GM12878 (cell line): Measurements from ENCODE around the gene FBXO15. TPM values are rescaled to one million over a fixed set of nuclear protein-coding genes. Genes with fewer than 3 reads are reported as not detected.

Experiments
- CBFB ChIP-seq: IDR thresholded peaks from 2 replicates; pipeline ENCODE4 v1.6.1; 2016; ENCODE audit warnings: antibody characterized with exemption, low read depth
- CHD1 ChIP-seq: IDR thresholded peaks from 2 replicates; pipeline ENCODE4 v1.6.1; 2012; ENCODE audit warnings: low read depth, low read length, improper control_type of control experiment
- MYC ChIP-seq: IDR thresholded peaks from 2 replicates; pipeline ENCODE4 v1.6.1; 2011; ENCODE audit warnings: mild to moderate bottlenecking, low read length, moderate library complexity, inconsistent platforms; ENCODE audit not compliant: insufficient read depth, insufficient replicate concordance, insufficient read length, severe bottlenecking
- NFYA ChIP-seq: IDR thresholded peaks from 2 replicates; pipeline ENCODE4 v1.6.1; 2011; ENCODE audit warnings: low read depth, mild to moderate bottlenecking, low read length, improper control_type of control experiment, borderline replicate concordance
- PAX8 ChIP-seq: fragments of 450-650 bp; IDR thresholded peaks from 2 replicates; pipeline ENCODE4 v1.6.1; 2017; ENCODE audit warnings: mild to moderate bottlenecking, moderate library complexity
- SIX5 ChIP-seq: IDR thresholded peaks from 2 replicates; pipeline ENCODE4 v1.6.1; 2011; ENCODE audit warnings: mild to moderate bottlenecking, low read depth, low read length, moderate library complexity; ENCODE audit not compliant: severe bottlenecking
- polyA plus RNA-seq, 11 experiments: library from polyadenylated mRNA; depleted of rRNA in 4 of 11; unstranded in 6 of 11; stranded (reverse) in 5 of 11; fragments of >200 nt; fragmentation: Nextera tagmentation in 4 of 11; fragmentation: Illumina TruSeq in 1 of 11; extraction: Ambion mirVana in 4 of 11; extraction: Trizol in 1 of 11; gene quantifications; 1 replicate in 1 of 11; 2 replicates in 10 of 11; pipeline versions ENCODE4 v1.2.1 to v1.2.3, GENCODE V29; 2011 to 2016; ENCODE audit warnings: inconsistent platforms in 2 of 11, missing spikeins in 2 of 11, low read depth in 1 of 11
- total RNA-seq, 4 experiments: library from RNA; depleted of rRNA in 3 of 4; stranded (reverse); fragments of >200 nt in 3 of 4; fragmentation: Illumina TruSeq in 1 of 4; extraction: Trizol in 1 of 4; gene quantifications; 2 replicates each; pipeline versions ENCODE4 v1.2.1 to v1.2.3, GENCODE V29; 2013 to 2021
- TF ChIP-seq, protein P1 (sequence below): fragments of 150-350 bp; IDR thresholded peaks from 2 replicates; pipeline ENCODE4 v1.6.1; 2016; ENCODE audit warnings: low read depth, low read length
- TF ChIP-seq, protein P2 (sequence below): fragments of 450-650 bp; IDR thresholded peaks from 2 replicates; pipeline ENCODE4 v1.6.1; 2017; ENCODE audit warnings: mild to moderate bottlenecking
- TF ChIP-seq, protein P3 (sequence below): fragments of 450-650 bp; IDR thresholded peaks from 2 replicates; pipeline ENCODE4 v1.6.1; 2016; ENCODE audit warnings: mild to moderate bottlenecking, moderate library complexity, borderline replicate concordance

The FBXO15 gene
- total and polyA plus RNA-seq, 10 of the 15 experiments (the other 5 are each of a cell fraction or from before 2014, with no cell fraction given): 0.06 to 0.90 (median 0.22) TPM; not detected in 3

- TF ChIP-seq SIX5: no peak
- TF ChIP-seq, protein P1, sequence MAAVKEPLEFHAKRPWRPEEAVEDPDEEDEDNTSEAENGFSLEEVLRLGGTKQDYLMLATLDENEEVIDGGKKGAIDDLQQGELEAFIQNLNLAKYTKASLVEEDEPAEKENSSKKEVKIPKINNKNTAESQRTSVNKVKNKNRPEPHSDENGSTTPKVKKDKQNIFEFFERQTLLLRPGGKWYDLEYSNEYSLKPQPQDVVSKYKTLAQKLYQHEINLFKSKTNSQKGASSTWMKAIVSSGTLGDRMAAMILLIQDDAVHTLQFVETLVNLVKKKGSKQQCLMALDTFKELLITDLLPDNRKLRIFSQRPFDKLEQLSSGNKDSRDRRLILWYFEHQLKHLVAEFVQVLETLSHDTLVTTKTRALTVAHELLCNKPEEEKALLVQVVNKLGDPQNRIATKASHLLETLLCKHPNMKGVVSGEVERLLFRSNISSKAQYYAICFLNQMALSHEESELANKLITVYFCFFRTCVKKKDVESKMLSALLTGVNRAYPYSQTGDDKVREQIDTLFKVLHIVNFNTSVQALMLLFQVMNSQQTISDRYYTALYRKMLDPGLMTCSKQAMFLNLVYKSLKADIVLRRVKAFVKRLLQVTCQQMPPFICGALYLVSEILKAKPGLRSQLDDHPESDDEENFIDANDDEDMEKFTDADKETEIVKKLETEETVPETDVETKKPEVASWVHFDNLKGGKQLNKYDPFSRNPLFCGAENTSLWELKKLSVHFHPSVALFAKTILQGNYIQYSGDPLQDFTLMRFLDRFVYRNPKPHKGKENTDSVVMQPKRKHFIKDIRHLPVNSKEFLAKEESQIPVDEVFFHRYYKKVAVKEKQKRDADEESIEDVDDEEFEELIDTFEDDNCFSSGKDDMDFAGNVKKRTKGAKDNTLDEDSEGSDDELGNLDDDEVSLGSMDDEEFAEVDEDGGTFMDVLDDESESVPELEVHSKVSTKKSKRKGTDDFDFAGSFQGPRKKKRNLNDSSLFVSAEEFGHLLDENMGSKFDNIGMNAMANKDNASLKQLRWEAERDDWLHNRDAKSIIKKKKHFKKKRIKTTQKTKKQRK: no peak
- TF ChIP-seq CBFB: no peak
- TF ChIP-seq, protein P2, sequence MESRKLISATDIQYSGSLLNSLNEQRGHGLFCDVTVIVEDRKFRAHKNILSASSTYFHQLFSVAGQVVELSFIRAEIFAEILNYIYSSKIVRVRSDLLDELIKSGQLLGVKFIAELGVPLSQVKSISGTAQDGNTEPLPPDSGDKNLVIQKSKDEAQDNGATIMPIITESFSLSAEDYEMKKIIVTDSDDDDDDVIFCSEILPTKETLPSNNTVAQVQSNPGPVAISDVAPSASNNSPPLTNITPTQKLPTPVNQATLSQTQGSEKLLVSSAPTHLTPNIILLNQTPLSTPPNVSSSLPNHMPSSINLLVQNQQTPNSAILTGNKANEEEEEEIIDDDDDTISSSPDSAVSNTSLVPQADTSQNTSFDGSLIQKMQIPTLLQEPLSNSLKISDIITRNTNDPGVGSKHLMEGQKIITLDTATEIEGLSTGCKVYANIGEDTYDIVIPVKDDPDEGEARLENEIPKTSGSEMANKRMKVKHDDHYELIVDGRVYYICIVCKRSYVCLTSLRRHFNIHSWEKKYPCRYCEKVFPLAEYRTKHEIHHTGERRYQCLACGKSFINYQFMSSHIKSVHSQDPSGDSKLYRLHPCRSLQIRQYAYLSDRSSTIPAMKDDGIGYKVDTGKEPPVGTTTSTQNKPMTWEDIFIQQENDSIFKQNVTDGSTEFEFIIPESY: no peak
- TF ChIP-seq NFYA: no peak
- no peak for TF ChIP-seq CHD1
- TF ChIP-seq, protein P3, sequence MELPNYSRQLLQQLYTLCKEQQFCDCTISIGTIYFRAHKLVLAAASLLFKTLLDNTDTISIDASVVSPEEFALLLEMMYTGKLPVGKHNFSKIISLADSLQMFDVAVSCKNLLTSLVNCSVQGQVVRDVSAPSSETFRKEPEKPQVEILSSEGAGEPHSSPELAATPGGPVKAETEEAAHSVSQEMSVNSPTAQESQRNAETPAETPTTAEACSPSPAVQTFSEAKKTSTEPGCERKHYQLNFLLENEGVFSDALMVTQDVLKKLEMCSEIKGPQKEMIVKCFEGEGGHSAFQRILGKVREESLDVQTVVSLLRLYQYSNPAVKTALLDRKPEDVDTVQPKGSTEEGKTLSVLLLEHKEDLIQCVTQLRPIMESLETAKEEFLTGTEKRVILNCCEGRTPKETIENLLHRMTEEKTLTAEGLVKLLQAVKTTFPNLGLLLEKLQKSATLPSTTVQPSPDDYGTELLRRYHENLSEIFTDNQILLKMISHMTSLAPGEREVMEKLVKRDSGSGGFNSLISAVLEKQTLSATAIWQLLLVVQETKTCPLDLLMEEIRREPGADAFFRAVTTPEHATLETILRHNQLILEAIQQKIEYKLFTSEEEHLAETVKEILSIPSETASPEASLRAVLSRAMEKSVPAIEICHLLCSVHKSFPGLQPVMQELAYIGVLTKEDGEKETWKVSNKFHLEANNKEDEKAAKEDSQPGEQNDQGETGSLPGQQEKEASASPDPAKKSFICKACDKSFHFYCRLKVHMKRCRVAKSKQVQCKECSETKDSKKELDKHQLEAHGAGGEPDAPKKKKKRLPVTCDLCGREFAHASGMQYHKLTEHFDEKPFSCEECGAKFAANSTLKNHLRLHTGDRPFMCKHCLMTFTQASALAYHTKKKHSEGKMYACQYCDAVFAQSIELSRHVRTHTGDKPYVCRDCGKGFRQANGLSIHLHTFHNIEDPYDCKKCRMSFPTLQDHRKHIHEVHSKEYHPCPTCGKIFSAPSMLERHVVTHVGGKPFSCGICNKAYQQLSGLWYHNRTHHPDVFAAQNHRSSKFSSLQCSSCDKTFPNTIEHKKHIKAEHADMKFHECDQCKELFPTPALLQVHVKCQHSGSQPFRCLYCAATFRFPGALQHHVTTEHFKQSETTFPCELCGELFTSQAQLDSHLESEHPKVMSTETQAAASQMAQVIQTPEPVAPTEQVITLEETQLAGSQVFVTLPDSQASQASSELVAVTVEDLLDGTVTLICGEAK: no peak
- no peak for TF ChIP-seq PAX8
- TF ChIP-seq MYC: no peak
Measured at GRCh38 chr18:74184875-74185274, 37.2 kb upstream of the FBXO15 start (continued).
